A172 (cell line): ENCODE results near the gene CACNA2D1. TPM values are rescaled to one million over a fixed set of nuclear protein-coding genes. Genes with fewer than 3 reads are reported as not detected.
A peak's percentile ranks its signal among the peaks of the same experiment; 100 is the strongest.

Experiments
- DNase-seq: peaks from one replicate; pipeline ENCODE4 v3.0.0-alpha.2; 2015; ENCODE audit warnings: low spot score
- total RNA-seq: library from RNA; depleted of rRNA; stranded (reverse); fragments of >200 nt; shearing (Covaris generic); gene quantifications from 2 replicates; pipeline ENCODE4 v1.2.3, GENCODE V29; 2014

Gene CACNA2D1
- total RNA-seq, 1 experiment from 2014 or later = 0.24 TPM

GRCh38 chr7:82343716-82344115 is 99.9 kb downstream of the CACNA2D1 start:
- DNase-seq = no peak

- no peak for DNase-seq
Measured at GRCh38 chr7:82339958-82340357, 103.6 kb downstream of the CACNA2D1 start.

GRCh38 chr7:82335927-82336326 is 107.7 kb downstream of the CACNA2D1 start:
- no peak for DNase-seq

GRCh38 chr7:82335001-82335400 is 108.6 kb downstream of the CACNA2D1 start:
- no peak for DNase-seq

- no peak for DNase-seq
Measured at GRCh38 chr7:82331234-82331633, 112.3 kb downstream of the CACNA2D1 start.

GRCh38 chr7:82330706-82331215 is 112.8 kb downstream of the CACNA2D1 start:
- no peak for DNase-seq

GRCh38 chr7:82327898-82328297 is 115.7 kb downstream of the CACNA2D1 start:
- DNase-seq = no peak

GRCh38 chr7:82325416-82325815 is 118.2 kb downstream of the CACNA2D1 start:
- no peak for DNase-seq

GRCh38 chr7:82323806-82324205 is 119.8 kb downstream of the CACNA2D1 start:
- DNase-seq = no peak

- peak; percentile 16 for DNase-seq
Measured at GRCh38 chr7:82319674-82320118, 123.9 kb downstream of the CACNA2D1 start.

GRCh38 chr7:82318786-82319185 is 124.8 kb downstream of the CACNA2D1 start:
- no peak for DNase-seq

- DNase-seq = no peak
Measured at GRCh38 chr7:82317760-82318159, 125.8 kb downstream of the CACNA2D1 start.

GRCh38 chr7:82317257-82317721 is 126.3 kb downstream of the CACNA2D1 start:
- no peak for DNase-seq

GRCh38 chr7:82313269-82313668 is 130.3 kb downstream of the CACNA2D1 start:
- DNase-seq = no peak

- no peak for DNase-seq
Measured at GRCh38 chr7:82312646-82313045, 130.9 kb downstream of the CACNA2D1 start.

- DNase-seq = no peak
Measured at GRCh38 chr7:82305347-82306005, 138.1 kb downstream of the CACNA2D1 start.

- no peak for DNase-seq
Measured at GRCh38 chr7:82294865-82295264, 148.7 kb downstream of the CACNA2D1 start.

GRCh38 chr7:82294382-82294784 is 149.2 kb downstream of the CACNA2D1 start:
- DNase-seq = no peak

GRCh38 chr7:82293467-82293866 is 150.1 kb downstream of the CACNA2D1 start:
- DNase-seq = no peak

- no peak for DNase-seq
Measured at GRCh38 chr7:82291931-82292330, 151.6 kb downstream of the CACNA2D1 start.

- no peak for DNase-seq
Measured at GRCh38 chr7:82289889-82290288, 153.7 kb downstream of the CACNA2D1 start.

GRCh38 chr7:82289152-82289535 is 154.4 kb downstream of the CACNA2D1 start:
- DNase-seq = no peak

- DNase-seq = no peak
Measured at GRCh38 chr7:82286798-82287140, 156.8 kb downstream of the CACNA2D1 start.
